ENCODE data around the gene TECTA.
A peak's percentile ranks its signal among the peaks of the same experiment; 100 is the strongest.

TECTA gene

DNA sequence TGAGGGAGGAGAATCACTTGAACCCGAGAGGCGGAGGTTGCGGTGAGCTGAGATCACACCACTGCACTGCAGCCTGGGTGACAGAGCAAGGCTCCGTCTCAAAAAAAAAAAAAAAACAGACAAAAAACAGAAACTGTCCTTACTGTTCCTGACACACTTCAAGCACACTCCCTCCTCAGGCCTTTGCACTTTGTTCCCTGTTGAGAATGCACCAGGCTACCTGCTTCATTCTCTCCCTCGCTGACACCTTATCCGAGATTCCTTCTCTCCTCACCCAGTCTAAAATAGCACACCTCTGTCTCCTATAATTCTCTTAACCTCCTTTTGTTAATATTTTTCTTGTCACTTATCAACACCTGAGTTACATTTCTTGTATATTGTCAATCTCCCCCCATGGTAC is 32.3 kb upstream of the TECTA start:
- TF ChIP-seq JUND (IDR thresholded peaks at IDR 0.05; ENCODE audit: low read depth): no peak
- DNase-seq (ENCODE audit: low read depth in 1 of 2, low spot score in 1 of 2): no peak
- in situ Hi-C loops (cut with HindIII; ENCODE audit: low pct_unique_long_range_greater_than_20kb, low sequenced_read_pairs): no loop called here

DNA sequence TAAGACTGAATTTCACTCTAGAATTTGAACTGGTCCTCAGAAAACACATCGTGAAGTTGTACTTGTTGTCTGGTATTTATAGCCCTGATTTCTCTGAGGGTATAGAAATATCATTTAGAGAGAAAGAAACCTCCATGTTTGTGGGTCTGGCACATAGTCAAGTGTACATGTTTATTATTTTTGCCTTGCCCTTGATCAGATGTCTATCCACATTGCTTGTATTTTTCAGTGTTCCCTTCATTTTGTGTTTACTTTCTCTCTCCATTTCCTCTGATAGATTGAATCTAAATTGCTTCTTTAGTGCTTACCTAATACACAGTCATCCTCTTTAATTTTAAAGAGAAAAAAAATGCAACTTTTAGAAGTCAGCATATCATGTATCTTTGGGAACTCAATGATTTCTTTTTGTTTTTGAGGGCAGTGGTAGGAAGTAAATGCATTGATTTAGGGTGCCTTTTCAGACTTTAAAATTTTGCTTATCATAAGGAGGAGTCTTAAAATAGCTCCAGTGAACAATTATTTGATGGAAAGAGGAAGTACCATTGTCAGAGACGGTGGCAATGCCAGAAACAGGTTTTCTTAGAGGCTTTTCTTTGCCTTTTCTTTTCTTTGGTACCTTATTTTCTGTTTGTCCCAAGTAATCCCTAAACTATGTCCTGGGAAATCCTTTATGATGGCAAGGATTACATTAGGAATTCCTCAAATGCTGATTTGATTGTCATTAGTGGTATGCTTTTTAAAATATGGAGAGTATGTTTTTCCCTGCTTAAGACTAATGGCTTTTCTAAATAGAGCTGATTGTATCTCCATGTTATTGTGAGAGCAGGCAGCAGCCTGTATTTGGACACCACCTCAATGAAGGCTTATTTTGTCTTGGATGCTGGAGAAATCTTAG is 29.8 kb upstream of the TECTA start:
- in situ Hi-C loops (cut with HindIII; ENCODE audit: low pct_unique_long_range_greater_than_20kb, low sequenced_read_pairs): no loop called here
- DNase-seq (ENCODE audit: low read depth in 1 of 2, low spot score in 1 of 2): no peak
- no peak for TF ChIP-seq JUND (IDR thresholded peaks at IDR 0.05; ENCODE audit: low read depth)

DNA sequence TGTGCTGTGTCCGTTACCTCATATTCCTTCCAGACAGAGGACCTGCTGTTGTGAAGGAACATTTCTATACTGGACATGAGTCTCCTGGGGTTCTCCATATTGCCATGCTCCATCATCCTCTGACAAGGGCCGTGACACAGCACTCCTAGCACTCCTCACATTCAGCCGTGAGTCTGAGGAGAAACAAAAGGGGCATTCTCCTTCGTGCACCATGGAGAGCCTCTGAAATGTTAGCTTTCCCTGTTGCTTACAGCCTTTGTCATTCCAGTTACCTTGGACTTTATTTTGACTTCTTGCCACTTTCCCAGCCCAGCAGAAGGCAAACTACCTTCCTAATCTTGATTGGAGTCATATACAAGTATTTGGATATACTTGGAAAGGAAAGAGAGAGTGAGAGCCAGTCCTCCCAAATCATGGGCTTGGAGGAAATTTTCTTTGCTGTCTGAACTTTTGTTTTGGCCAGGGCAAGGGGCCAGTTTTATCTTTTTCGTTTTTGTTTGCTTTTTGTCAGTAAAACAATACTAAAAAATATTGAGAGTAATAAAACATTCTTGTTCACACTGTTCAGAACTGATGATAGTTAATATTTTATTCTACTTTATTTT is 29.1 kb upstream of the TECTA start:
- in situ Hi-C loops (cut with HindIII; ENCODE audit: low pct_unique_long_range_greater_than_20kb, low sequenced_read_pairs): no loop called here
- TF ChIP-seq JUND (IDR thresholded peaks at IDR 0.05; ENCODE audit: low read depth): no peak
- DNase-seq (ENCODE audit: low read depth in 1 of 2, low spot score in 1 of 2): no peak

GRCh38 chr11:121081321-121081720 is 19.7 kb upstream of the TECTA start:
- TF ChIP-seq JUND (IDR thresholded peaks at IDR 0.05; ENCODE audit: low read depth): no peak
- no peak for DNase-seq (ENCODE audit: low read depth in 1 of 2, low spot score in 1 of 2)
- in situ Hi-C loops (cut with HindIII; ENCODE audit: low pct_unique_long_range_greater_than_20kb, low sequenced_read_pairs): no loop called here

DNA sequence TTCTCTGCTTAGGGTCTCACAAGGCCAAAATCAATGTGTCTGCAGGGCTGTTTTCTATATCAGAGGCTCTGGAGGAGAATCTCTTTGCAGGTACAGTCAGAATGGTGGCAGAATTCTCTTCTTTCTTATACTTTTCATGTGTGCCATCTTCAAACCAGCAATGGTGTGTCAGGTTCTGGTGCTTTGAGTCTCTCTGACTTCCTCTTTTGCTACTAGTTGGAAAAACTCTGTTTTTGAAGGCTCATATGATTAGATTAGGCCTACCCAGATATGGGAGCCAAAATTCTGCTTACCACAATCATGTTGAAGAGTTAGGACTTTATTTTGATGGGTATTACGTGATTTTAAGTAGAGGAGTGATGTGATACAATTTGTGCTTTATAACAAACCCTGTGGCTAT is 18.8 kb upstream of the TECTA start:
- in situ Hi-C loops (cut with HindIII; ENCODE audit: low pct_unique_long_range_greater_than_20kb, low sequenced_read_pairs): no loop called here
- TF ChIP-seq JUND (IDR thresholded peaks at IDR 0.05; ENCODE audit: low read depth): no peak
- no peak for DNase-seq (ENCODE audit: low read depth in 1 of 2, low spot score in 1 of 2)

DNA sequence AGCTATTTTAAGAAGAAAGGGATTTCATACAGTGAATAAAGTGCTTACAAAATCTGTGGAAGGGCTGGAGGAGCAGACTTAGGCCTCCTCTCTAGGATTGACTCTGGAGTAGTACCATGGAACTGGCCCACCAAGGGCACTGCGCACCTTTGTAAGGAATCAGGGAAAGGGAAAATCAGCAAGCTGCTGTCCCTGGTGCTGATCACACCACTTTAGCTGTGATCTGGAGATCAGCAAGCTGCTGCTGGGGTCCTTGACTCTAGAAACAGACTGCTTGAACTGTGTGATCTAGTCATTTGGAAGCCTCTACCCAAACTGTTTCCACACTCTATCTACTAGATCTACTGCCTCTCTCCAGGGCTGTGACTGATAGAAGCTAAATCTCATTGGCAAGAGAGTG is 18.4 kb upstream of the TECTA start:
- peak; percentile 23 to 60 for DNase-seq (ENCODE audit: low read depth in 1 of 2, low spot score in 1 of 2)
- no peak for TF ChIP-seq JUND (IDR thresholded peaks at IDR 0.05; ENCODE audit: low read depth)
- in situ Hi-C loops (cut with HindIII; ENCODE audit: low pct_unique_long_range_greater_than_20kb, low sequenced_read_pairs): no loop called here

- no peak for DNase-seq (ENCODE audit: low read depth in 1 of 2, low spot score in 1 of 2)
- in situ Hi-C loops (cut with HindIII; ENCODE audit: low pct_unique_long_range_greater_than_20kb, low sequenced_read_pairs): no loop called here
- TF ChIP-seq JUND (IDR thresholded peaks at IDR 0.05; ENCODE audit: low read depth): no peak
Measured at GRCh38 chr11:121086866-121087265, 14.2 kb upstream of the TECTA start.

DNA sequence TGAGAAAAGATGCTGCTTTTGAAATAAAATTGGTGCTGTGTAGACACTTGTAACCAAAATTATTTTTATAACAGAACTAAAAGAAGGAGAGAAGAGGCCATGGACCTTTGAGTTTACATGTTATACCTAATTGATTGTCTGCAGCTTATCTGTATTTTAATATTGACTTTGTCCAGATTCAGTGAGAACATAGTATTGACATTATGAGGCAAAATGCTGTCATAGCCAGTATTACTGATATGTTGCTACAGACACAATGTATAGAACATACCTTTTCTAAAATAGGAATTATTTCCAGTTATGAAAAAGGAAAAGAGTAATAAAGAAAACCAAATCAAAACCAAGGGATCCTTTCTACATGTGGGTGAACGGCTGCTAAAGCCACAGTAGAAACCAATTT is 11.5 kb upstream of the TECTA start:
- no peak for TF ChIP-seq JUND (IDR thresholded peaks at IDR 0.05; ENCODE audit: low read depth)
- in situ Hi-C loops (cut with HindIII; ENCODE audit: low pct_unique_long_range_greater_than_20kb, low sequenced_read_pairs): no loop called here
- DNase-seq (ENCODE audit: low read depth in 1 of 2, low spot score in 1 of 2): no peak

GRCh38 chr11:121090145-121090721 is 10.8 kb upstream of the TECTA start:
- TF ChIP-seq JUND (IDR thresholded peaks at IDR 0.05; ENCODE audit: low read depth): no peak
- no peak for DNase-seq (ENCODE audit: low read depth in 1 of 2, low spot score in 1 of 2)
- in situ Hi-C loops (cut with HindIII; ENCODE audit: low pct_unique_long_range_greater_than_20kb, low sequenced_read_pairs): no loop called here

DNA sequence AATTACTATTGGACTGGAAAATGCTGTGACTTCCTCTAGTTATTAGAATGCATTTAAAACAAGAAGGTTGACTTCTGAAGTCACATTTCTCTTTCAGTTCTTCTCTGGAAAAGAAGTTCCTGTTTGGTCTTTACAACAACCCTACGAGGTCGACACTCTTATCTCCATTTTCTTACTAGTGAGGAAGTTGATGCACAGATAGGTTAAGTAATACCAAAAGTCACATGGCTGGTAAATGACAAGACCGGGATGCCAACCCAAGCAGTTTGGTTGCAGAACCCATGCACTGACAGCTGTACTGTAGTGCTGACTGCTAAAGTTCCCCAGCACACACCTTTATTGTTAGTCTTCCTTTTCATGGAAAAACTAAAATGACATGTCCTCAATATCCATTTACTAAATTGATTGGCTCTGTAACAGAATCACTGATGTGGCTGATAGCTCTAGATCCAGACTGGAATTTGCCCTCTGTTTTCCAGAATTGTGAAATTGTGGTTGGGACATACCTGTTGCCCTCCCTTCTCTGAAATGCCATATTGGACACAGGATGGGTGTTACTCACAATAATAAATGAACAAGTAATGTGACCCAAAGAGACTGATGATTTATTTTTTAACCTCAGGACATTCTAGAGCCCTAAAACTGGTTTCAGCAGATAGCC is 9.4 kb upstream of the TECTA start:
- DNase-seq (ENCODE audit: low read depth in 1 of 2, low spot score in 1 of 2): no peak
- no peak for TF ChIP-seq JUND (IDR thresholded peaks at IDR 0.05; ENCODE audit: low read depth)
- in situ Hi-C loops (cut with HindIII; ENCODE audit: low pct_unique_long_range_greater_than_20kb, low sequenced_read_pairs): no loop called here

DNA sequence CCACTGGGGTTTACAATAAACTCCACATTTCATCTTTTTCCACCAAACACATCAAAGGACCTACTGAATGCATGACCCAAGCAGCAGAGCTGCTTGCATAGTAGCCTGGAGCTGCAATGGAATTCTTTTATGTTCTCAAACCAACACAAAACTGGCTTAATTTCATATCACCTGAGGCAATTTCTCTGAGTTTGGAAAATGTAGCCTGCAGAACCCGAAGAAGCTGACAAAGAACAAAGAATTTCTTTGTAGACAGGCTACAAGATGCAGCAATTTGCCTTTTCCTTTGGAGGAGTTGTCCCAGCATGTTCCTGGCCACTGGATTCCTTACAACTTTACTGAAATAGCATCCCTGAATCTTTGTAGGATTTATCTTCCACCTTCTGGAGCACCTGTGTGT is 5.5 kb upstream of the TECTA start:
- TF ChIP-seq JUND (IDR thresholded peaks at IDR 0.05; ENCODE audit: low read depth): no peak
- DNase-seq (ENCODE audit: low read depth in 1 of 2, low spot score in 1 of 2): no peak
- in situ Hi-C loops (cut with HindIII; ENCODE audit: low pct_unique_long_range_greater_than_20kb, low sequenced_read_pairs): no loop called here

- no peak for TF ChIP-seq JUND (IDR thresholded peaks at IDR 0.05; ENCODE audit: low read depth)
- in situ Hi-C loops (cut with HindIII; ENCODE audit: low pct_unique_long_range_greater_than_20kb, low sequenced_read_pairs): no loop called here
- no peak for DNase-seq (ENCODE audit: low read depth in 1 of 2, low spot score in 1 of 2)
Measured at GRCh38 chr11:121099364-121099763, 1.7 kb upstream of the TECTA start.

DNA sequence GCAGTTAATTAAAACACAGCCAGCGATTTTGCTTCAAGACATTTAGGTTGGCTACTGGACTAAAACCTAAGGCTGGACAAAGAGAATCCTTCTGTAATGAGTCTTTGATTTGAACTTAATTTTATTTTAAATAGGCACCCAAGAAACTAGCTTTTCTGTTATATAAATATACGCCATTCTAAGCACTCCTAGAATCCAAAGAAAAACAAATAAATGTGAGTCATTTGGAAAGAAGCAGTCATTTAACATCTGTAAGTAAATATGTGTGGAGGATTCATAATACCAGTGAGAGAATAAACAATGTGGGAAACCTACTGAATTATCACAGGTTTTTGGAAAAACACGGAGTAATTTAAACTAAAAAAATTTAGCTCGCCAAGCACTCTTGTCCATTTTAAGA is 1.2 kb upstream of the TECTA start:
- in situ Hi-C loops (cut with HindIII; ENCODE audit: low pct_unique_long_range_greater_than_20kb, low sequenced_read_pairs): no loop called here
- DNase-seq (ENCODE audit: low read depth in 1 of 2, low spot score in 1 of 2): no peak
- no peak for TF ChIP-seq JUND (IDR thresholded peaks at IDR 0.05; ENCODE audit: low read depth)

Measured in T47D (cell line).